Parietal lobe (tissue), 2 donors: Measurements from ENCODE around the gene IQCE. TPM values are rescaled to one million over a fixed set of nuclear protein-coding genes. Genes with fewer than 3 reads are reported as not detected.

Experiments used
- small RNA-seq: library from RNA; depleted of rRNA; stranded (forward); fragments of <200 nt; gene quantifications from one replicate; pipeline ENCODE3, GENCODE V24; 2014; ENCODE audit warnings: low replicate concordance
- total RNA-seq: library from RNA; depleted of rRNA; stranded (reverse); fragments of >200 nt; gene quantifications from one replicate; pipeline ENCODE4 v1.2.3, GENCODE V29; 2014

The IQCE gene, protein sequence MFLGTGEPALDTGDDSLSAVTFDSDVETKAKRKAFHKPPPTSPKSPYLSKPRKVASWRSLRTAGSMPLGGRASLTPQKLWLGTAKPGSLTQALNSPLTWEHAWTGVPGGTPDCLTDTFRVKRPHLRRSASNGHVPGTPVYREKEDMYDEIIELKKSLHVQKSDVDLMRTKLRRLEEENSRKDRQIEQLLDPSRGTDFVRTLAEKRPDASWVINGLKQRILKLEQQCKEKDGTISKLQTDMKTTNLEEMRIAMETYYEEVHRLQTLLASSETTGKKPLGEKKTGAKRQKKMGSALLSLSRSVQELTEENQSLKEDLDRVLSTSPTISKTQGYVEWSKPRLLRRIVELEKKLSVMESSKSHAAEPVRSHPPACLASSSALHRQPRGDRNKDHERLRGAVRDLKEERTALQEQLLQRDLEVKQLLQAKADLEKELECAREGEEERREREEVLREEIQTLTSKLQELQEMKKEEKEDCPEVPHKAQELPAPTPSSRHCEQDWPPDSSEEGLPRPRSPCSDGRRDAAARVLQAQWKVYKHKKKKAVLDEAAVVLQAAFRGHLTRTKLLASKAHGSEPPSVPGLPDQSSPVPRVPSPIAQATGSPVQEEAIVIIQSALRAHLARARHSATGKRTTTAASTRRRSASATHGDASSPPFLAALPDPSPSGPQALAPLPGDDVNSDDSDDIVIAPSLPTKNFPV
- total RNA-seq: 34.7 TPM

DNA sequence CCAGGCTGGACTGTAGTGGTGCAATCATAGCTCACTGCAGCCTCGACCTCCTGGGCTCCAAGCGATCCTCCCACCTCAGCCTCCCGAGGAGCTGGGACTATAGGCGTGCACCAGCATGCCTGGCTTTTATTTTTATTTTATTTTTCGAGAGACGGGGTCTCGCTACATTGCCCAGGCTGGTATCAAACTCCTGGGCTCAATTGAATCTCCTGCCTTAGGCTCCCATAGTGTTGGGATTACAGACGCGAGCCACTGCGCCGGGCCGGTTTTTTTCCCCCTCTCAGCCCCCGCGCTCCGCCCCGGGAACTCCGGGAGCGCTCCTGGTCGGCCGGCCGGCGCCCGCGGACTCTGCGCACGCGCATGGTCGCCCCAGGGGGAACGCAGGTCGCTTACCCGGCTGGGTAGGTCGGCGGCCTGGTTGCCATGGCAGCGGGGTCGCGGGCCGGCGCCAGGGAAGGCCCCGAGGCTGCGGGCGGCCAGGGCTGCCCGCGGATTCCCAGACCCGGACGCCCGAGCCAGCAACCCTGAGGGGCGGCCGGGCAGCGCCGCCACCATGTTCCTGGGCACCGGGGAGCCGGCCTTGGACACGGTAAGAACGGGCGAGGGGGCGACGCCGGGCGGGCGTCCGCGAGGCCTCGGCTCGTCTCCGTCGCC, at the start of gene IQCE:
TSS of gene IQCE (plus strand) at position 351 of the 654 bp plus-strand sequence. CDS start at position 554, 203 bp downstream.

DNA sequence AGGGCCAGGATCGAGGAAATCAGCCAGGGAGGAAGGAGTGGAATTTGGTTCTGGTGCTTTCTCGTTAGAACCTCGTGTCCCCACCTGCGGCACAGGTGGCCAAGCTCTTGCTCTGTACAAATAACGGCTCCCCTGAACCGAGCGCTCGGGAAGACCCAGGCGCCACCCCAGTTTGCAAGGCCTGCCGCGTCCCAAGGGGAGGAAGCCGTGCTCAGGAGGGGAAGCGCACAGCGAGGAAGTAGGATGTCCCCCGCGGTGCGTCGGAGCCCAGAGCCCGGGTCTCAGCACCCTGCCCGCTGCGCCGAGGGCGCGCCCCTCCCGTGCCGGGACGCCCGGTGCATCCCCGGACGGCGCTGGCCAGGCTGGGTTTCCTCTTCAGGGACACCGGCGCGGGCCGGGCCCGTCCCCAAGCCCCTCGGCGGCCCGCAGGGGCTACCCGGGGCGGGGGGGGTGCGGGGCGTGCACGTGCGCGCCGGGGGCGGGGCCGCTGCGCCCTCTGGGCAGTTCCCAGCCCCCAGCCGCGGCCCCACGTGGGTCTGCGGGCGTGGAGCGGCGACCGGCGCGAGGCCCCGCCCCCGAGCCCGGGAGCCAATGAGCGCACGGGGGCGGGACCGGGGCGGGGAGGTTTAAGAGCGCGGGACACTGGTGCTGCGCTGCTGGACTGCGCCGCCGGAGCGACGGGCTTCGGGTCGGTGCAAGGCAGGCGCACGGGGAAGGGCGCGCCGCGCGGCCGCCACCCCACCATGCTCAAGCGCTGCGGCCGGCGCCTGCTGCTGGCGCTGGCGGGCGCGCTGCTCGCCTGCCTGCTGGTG, 39.5 kb upstream of the IQCE start, which contains the start of gene LFNG:
TSS of gene LFNG (plus strand) at position 656 of the 812 bp plus-strand sequence. CDS start at position 744, 88 bp downstream.

DNA sequence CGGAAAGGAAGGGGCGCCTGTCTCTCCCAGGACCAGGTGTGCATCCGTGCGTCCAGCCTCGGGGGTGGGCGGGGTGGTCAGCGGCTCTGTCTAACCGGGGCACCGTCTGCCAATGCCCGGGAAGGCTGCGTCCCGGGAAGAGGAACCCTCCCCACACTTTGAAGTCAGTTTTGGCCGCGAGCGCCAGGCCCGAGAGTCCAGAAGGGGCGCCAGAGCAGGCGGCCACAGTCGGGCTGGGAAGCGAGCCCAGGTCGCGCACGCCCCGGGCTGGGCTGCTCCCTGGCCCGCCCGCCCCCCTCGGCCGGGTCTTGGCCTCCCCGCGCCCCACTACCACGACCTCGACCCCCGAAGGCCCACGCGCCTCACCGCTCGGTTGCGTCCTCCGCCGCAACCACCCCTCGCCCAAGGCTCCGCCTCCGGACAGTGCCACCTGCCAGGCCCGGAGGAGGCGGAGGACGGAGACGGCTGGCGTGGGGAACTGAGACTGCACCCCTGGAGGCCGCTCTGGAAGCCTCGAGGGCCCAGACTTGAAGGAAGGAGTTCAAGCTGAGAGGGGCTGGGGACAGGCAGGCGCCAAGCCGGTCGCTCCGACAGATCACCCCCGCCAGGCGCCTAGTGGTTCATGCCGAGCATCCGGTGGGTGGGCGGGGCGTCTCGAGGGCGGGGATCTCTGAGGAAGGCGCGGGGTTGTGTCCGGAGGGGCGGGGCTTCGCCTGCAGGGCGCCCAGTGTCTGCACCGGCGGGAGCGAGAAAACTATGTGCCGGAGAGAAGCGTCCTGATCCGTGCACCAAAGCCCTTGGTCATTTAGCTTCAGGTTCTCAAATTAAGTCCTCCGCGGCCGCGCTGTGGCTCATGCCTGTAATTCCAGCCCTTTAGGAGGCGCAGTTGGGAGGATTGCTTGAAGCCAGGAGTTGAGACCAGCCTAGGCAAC, 3.4 kb upstream of the IQCE start, which contains the start of gene BRAT1:
TSS of gene BRAT1 (minus strand) at position 404 of the 932 bp plus-strand sequence. CDS start 1,093 bp downstream, outside the sequence.

DNA sequence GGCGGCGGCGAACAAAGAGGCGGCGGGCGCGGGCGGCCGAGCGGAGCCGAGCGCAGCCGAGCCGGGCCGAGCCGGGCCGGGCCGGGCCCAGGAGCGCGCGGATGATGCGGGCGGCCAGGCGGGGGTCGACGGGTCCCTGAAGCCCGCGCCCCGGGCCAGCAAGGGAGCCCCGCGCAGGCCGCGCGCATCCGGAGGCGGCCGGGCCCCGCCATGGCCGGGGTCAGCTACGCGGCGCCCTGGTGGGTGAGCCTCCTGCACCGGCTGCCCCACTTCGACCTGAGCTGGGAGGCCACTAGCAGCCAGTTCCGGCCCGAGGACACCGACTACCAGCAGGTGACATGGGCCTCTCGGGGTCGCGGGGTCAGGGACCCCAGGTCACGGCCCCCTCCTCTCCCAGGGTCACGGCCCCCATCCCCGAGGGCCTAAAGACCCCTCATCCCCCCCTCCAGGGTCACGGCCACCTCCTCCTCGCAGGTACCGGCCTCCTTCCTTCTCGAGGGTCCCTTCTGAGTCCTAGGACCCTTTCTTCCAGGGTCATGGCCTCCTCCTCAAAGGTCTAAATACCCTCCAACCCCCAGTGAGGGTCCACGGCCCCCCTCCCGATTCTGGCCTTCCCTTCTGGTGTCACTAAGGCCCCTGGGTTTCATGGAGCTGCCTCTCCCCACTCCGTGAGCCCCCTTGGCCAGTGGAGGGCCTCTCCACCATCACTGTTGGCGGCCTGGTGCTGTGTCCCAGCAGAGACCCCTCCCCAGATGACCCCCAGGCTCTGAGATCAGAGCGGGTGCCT, 73.4 kb downstream of the IQCE start, which contains the start of gene TTYH3:
TSS of gene TTYH3 (plus strand) at position 41 of the 787 bp plus-strand sequence. CDS start at position 211, 170 bp downstream.

Small RNAs within 50 kb of the gene (small RNA-seq; reads per million reads assigned to genes)
- not detected for gene MIR4648

Other genes with a start within 250 kb of the IQCE start
- gene SNX8, start 244.5 kb upstream of the IQCE start, total RNA-seq: 5.3 TPM
- gene EIF3B, start 204.2 kb upstream of the IQCE start, total RNA-seq: 70.4 TPM
- gene CHST12, start 155.4 kb upstream of the IQCE start, total RNA-seq: 5.6 TPM
- gene GRIFIN, start 82.6 kb upstream of the IQCE start, total RNA-seq: not detected
- 12.8 TPM for gene LFNG, start 39.2 kb upstream of the IQCE start, total RNA-seq
- gene BRAT1, start 3.5 kb upstream of the IQCE start, total RNA-seq: 25.0 TPM
- 77.0 TPM for gene TTYH3, start 73.0 kb downstream of the IQCE start, total RNA-seq
- 2.5 TPM for gene AMZ1, start 129.2 kb downstream of the IQCE start, total RNA-seq